ENCODE data around the gene TBC1D2B.

The TBC1D2B gene

DNA sequence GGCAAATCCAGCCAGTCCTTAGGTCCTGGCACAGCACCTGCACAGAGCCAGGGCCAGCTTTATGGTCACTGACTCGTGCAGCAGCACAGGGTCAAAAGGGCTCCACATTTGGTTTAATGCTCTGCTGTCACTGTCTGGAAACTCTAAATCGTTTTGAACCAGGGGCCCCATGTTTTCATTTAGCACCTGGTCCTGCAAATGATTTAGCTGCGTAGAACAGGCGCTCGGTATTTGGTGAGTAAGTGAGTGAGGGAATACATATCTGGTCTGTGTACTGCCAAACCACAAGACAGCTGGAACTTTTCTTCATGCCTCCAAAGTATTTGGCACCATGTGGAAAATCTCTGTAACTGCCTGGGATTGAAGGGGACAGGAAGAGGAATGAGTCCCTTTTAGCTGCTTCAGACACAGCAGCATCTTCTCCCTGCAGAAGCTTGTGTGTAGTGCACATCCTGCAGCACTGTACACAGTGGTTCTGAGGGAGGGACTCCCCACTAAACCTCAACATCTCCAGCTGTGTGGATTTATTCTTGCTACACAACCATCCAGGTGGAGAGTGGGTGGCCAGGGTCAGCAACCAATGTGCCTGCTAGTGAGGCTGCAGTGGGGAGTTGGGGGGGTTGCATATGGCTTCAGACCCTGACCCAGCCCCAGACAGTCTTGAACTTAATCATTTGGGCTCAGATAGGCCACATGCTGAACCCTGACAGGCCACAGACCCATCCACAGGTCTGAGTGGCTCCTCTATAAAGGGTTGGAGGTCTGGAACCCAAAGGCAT lies 15.9 kb upstream of the TBC1D2B start:
- DNase-seq = peak; percentile 52

DNA sequence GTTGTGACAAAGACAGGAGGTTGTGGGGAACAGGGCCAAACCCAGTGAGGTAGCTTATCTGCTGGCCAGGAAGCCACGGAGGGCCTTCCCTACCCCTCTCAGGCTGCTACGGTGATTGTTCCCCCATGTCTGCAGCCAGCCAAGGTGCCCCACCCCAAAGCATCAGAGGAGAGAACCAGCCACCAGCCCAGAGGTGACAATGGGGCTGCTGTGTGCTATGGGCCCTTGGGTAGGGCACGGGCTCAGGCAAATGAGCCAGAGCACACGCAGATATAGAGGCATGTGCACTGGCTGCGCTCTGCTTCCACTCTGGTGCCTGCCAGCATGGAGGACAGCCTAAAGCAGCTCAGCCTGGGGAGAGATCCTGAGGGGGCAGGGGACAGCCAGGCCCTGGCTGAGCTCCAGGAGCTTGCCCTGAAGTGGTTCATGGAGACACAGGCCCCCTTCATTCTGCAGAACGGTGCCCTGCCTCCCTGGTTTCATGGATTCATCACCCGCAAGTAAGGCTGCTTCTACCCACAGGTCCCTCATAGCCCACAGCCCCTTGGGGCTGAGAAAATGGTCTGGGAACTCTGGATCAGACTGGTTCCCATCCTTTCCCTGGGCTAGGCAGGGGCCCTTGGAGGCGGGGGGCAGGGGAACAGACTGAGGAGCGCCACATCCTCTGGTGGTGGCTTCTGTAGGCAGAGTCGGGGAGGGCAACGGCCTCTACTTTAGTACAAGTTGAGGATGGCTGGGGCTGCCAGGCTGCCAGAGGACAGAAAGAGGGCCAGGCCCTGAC lies 14.9 kb upstream of the TBC1D2B start, which contains the start of gene SH2D7:
Gene SH2D7 (plus strand): TSS at position 301 of the 781 bp plus-strand sequence. CDS start 24 bp downstream, at position 325.
- peak; percentile 25 for DNase-seq

DNA sequence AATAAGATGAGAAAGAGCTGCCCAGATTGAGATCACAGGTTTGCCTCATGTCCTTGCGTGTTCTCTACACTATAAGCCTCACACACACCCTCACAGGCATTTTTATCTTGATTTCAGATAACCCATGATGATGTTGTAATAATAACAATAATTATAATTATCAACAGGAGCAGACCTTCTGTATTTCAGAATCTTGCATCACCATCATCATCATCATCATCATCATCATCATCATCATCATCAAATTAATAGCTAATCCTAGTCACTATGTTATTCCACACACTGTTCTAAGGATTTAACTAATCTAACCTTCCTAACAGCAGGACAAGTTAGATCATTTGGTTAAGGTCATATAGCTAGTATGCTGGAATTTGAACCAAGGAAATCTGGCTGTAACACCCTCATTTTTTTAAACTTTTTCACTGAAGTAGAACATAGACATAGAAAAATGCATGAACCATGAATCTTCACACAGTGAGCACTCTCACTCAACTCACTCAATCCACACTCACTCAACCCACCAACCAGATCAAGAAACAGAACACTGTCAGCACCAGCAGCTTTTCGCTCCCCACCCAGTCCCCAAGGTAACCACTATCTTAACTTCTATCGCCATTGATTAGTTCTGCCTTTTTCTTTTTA lies 13.0 kb upstream of the TBC1D2B start:
- DNase-seq = no peak

GRCh38 chr15:78088773-78089080 lies 11.2 kb upstream of the TBC1D2B start:
- DNase-seq = no peak

DNA sequence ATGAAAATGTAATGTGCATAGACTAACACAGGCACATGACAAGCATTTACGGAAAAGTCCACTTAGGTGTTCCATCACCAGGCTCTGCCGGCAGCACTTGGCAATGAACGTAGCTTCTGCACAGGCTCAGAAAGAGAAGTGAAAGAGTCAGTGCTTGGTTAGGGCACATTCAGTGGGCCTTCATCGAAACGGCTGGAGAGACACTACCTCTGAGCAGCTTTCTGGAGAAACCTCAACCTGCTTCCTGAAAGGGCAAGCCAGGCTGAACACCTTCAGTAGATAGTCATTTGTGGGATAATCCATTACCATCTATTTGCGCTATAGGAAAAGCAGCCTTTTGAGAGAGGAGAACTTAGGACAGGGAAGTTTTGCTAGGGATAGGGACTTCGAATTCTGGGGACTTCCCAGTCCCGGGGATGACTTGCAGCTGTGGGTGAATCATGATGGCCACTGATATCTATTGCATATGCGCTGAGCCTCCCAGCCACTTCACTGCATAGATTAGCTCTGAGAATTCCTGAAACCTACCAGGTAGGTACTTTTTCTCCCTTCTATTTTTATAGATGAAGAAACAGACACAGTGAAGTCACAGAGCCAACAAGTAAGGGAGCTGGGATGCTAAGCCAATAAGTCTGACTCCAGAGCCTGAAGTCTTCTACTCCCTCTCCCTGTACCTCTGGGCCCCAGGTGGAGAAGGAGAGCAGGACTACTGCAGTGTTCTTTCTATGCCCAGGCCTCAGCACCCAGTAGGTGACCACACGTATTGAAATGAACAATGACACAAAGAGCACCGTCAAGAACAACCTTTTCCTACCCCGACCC lies 10.7 kb upstream of the TBC1D2B start:
- DNase-seq = no peak

DNA sequence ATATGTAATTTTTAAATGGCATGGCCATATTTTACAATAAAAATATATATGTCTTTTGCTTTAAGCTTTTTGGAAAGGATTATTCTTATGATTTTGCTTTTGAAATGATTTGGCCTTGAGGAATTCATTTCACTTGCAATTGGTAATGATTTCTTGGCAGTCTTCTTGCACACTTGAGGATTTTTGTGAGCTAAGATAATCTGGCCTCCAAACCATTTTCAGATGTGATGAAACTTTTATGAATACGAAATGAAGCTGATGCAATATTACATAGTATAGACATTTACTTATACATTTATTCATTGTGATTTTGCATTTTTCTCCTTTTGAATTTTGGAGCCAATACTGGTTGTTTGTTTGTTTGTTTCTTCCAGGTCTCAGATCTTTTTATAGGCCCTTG lies 8.4 kb upstream of the TBC1D2B start:
- DNase-seq = no peak

DNA sequence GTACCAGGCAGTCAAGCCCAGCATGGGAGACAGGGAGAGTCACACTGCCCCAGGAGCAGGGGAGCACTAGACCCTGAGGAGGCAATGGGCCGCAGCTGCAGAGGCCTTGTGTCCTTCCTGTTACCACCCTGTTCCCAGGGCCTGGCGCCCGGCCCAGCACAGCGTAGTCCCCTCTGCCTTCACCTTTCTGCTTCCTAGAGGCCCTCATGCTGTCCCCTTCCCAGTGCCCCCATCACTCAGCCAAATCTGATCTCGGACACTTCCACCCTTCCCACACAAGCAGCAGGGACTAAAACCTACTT lies 6.9 kb upstream of the TBC1D2B start:
- no peak for DNase-seq

GRCh38 chr15:78083687-78084448 lies 6.4 kb upstream of the TBC1D2B start:
- DNase-seq = peak; percentile 2

GRCh38 chr15:78083186-78083585 lies 5.7 kb upstream of the TBC1D2B start:
- peak; percentile 16 for DNase-seq

DNA sequence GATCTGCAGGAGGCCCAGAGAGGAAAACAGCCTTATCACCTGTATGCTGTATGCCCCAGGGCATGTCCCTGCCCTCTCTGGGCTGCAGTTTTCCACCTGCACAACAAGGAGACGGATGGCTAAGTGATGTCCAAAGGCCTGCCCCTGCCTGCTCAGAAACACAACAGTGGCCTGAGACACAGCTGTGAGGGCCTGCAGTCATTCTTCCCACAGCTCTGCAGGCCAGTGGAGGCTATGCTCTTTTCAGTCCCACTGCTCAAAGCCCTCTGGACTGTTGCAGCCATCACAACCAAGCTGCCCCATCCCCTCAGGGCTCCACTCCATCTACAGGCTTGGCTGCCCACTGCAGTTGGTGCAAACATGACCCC lies 5.2 kb upstream of the TBC1D2B start:
- no peak for DNase-seq

GRCh38 chr15:78082106-78082742 lies 4.7 kb upstream of the TBC1D2B start:
- DNase-seq = peak; percentile 25

- DNase-seq = peak; percentile 11
These were observed 2.6 kb upstream of the TBC1D2B start for GRCh38 chr15:78080088-78080460.

- peak; percentile 2 for DNase-seq
These were observed 2.0 kb upstream of the TBC1D2B start for GRCh38 chr15:78079298-78080087.

DNA sequence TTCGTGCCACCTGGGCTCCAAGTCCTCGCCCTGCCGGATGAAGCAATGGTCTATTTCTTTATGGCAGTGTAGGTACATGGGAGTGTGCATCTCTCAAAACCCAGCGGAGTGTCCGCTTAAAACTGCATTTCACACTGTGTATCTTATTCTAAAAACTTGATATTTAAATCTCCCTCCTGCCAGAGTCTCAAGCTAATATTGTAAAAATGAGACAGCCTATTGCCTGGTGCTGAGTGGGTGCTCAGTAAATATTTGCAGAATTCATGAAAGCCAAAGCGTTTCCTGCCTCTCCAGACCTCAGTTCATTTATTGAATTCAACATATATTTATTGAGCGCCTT lies 330 bp upstream of the TBC1D2B start:
- no peak for DNase-seq

- no peak for DNase-seq
These were observed 1.1 kb downstream of the TBC1D2B start for GRCh38 chr15:78076231-78077052.

DNA sequence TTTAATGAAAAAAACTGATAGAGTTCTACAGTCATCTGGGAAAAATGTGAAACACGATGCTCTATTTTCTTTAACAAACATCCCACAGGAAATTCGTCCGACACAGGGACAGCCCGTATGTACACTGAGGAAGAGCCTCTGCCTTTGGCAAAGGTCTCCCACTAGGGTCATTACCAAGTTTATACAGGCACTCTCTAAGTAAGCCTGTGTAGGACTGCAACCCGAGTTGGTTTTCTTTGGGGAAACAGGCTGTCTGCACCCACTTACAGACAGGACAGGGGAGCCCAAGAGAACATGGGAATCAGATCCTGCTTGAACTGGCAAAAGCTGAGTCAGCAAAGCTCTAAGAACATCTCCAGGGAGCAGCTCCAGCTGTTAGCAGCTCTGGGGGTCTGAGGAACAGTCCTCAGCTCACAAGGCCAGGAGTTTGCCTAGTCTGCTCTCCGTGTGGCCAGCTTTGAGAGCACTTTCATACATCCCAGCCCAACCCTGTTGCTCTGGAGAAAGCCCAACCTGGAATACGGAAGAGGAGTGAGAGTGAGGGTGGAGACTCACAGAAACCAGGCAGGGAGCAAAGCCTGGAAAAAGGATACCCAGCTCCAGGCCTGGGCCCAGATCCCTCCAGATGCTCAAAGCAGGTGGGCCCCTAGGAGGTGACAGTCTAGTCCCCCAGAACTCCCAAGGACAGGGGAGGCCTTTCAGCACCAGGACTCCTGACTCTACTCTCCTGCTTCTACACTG lies 1.9 kb downstream of the TBC1D2B start:
- peak; percentile 78 for DNase-seq

- DNase-seq = no peak
These were observed 4.3 kb downstream of the TBC1D2B start for GRCh38 chr15:78073046-78073787.

- DNase-seq = peak; percentile 60
These were observed 5.2 kb downstream of the TBC1D2B start for GRCh38 chr15:78072080-78072892.
